Measurements from ENCODE around the gene UNC13A. TPM values are rescaled to one million over a fixed set of nuclear protein-coding genes. Genes with fewer than 3 reads are reported as not detected.

UNC13A gene
- total RNA-seq, 1 donor from 2014 or later: 3.9 TPM

GRCh38 chr19:17581211-17581874 is 106.8 kb downstream of the UNC13A start:
- no peak for DNase-seq (ENCODE audit: low spot score, unreplicated experiment)
- no peak overlapping the region for H3K4me3 Mint-ChIP-seq (ENCODE audit: low read depth)

GRCh38 chr19:17580470-17581144 is 107.5 kb downstream of the UNC13A start:
- no peaks in the 10 kb centered on the region for H3K9me3 Mint-ChIP-seq (ENCODE audit: low read depth)
- peaks cover 13% of the 10 kb centered on the region for H3K36me3 Mint-ChIP-seq (ENCODE audit: insufficient read depth)
- H3K4me1 Mint-ChIP-seq (ENCODE audit: low read depth): no peaks in the 10 kb centered on the region
- no peak overlapping the region for H3K27ac Mint-ChIP-seq
- no peak overlapping the region for H3K4me3 Mint-ChIP-seq (ENCODE audit: low read depth)
- no peaks in the 10 kb centered on the region for H3K27me3 Mint-ChIP-seq
- no peak for DNase-seq (ENCODE audit: low spot score, unreplicated experiment)
- TF ChIP-seq CTCF (IDR thresholded peaks at IDR 0.05; ENCODE audit: unreplicated experiment): no peak

More at GRCh38 chr19:17581211-17581874, 106.8 kb downstream of the UNC13A start:
- no peak for TF ChIP-seq CTCF (IDR thresholded peaks at IDR 0.05; ENCODE audit: unreplicated experiment)
- no peaks in the 10 kb centered on the region for H3K4me1 Mint-ChIP-seq (ENCODE audit: low read depth)
- no peaks in the 10 kb centered on the region for H3K27me3 Mint-ChIP-seq
- H3K36me3 Mint-ChIP-seq (ENCODE audit: insufficient read depth): peaks cover 13% of the 10 kb centered on the region
- H3K27ac Mint-ChIP-seq: no peak overlapping the region
- H3K9me3 Mint-ChIP-seq (ENCODE audit: low read depth): no peaks in the 10 kb centered on the region

GRCh38 chr19:17579661-17580244 is 108.4 kb downstream of the UNC13A start:
- Mint-ChIP-seq H3K27me3 (no peaks in the 10 kb centered on the region), H3K27ac (peak overlapping the region; percentile 66), H3K36me3 (ENCODE audit: insufficient read depth) (peaks cover 13% of the 10 kb centered on the region), H3K4me1 (ENCODE audit: low read depth) (no peaks in the 10 kb centered on the region), H3K9me3 (ENCODE audit: low read depth) (no peaks in the 10 kb centered on the region), H3K4me3 (ENCODE audit: low read depth) (no peak overlapping the region)
- TF ChIP-seq CTCF (IDR thresholded peaks at IDR 0.05; ENCODE audit: unreplicated experiment): no peak
- DNase-seq (ENCODE audit: low spot score, unreplicated experiment): no peak

GRCh38 chr19:17577457-17578097 is 110.6 kb downstream of the UNC13A start:
- TF ChIP-seq CTCF (IDR thresholded peaks at IDR 0.05; ENCODE audit: unreplicated experiment): no peak
- DNase-seq (ENCODE audit: low spot score, unreplicated experiment): no peak
- H3K27me3 Mint-ChIP-seq: no peaks in the 10 kb centered on the region
- H3K36me3 Mint-ChIP-seq (ENCODE audit: insufficient read depth): peaks cover 16% of the 10 kb centered on the region
- no peaks in the 10 kb centered on the region for H3K4me1 Mint-ChIP-seq (ENCODE audit: low read depth)
- H3K9me3 Mint-ChIP-seq (ENCODE audit: low read depth): no peaks in the 10 kb centered on the region
- H3K27ac Mint-ChIP-seq: no peak overlapping the region
- no peak overlapping the region for H3K4me3 Mint-ChIP-seq (ENCODE audit: low read depth)

GRCh38 chr19:17576758-17577456 is 111.2 kb downstream of the UNC13A start:
- peak; percentile 43 for DNase-seq (ENCODE audit: low spot score, unreplicated experiment)
- Mint-ChIP-seq H3K27ac (no peak overlapping the region), H3K27me3 (no peaks in the 10 kb centered on the region), H3K4me3 (ENCODE audit: low read depth) (no peak overlapping the region), H3K36me3 (ENCODE audit: insufficient read depth) (peaks cover 19% of the 10 kb centered on the region), H3K9me3 (ENCODE audit: low read depth) (no peaks in the 10 kb centered on the region), H3K4me1 (ENCODE audit: low read depth) (no peaks in the 10 kb centered on the region)
- TF ChIP-seq CTCF (IDR thresholded peaks at IDR 0.05; ENCODE audit: unreplicated experiment): no peak
